Measurements from ENCODE around the gene B3GNT5.
"Not testable (repeated sequence)": the region's sequence is repeated elsewhere in the genome, so short reads cannot be mapped to it uniquely, and the experiment has no call there.

The B3GNT5 gene

DNA sequence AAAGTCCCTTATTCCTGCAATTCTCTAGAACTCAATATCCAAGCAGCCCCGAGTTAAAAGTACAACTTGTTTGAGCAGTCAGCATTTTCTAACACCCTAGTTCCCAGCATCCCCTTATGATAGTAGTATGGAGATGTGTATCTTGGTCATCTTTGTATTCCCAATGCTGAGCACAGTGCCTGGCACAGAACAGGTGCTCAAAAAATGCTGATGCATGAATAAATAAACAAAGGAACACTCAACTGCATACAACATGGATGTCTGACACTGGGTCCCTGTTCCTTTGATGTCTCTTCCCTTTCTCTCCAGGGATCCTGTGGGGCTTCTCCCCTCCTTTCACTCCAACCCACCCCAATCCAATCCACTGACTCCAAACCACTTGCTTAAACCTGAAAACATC is 23.9 kb upstream of the B3GNT5 start:
- no peak overlapping the region for H3K4me3 ChIP-seq (ENCODE audit: low read depth, low read length)

DNA sequence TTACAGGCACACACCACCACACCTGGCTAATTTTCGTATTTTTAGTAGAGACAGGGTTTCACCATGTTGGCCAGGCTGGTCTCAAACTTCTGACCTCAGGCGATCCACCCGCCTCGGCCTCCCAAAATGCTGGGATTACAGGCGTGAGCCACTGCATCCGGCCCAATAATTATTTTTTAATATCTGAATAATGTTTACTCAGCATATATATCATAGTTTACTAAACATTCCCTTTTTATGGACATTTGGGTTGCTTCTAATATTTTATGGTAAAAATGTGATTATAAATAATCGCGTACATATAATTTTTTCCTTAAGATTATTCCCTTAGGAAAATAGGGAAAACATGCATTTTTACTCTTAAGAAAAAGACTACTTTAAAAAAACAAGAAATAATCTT is 22.8 kb upstream of the B3GNT5 start:
- H3K4me3 ChIP-seq (ENCODE audit: low read depth, low read length): not testable (repeated sequence)

DNA sequence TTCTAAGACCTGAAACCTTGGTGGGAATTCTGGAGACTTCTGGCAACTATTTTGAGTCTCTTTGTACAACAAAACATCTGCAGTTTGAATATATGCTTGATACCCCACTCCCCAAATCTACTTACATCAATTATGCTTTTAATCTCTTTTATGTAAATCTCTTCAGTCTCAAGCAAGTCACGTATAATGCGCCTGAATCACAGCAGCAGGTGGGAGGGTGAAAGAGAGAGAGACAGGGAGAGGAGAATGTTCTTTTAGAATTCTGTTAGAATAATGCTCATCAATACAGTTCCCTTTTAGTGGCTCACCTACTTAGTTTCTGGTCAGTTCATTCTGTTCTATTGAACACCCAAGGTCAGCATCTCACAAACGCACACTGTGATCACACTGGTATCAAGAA is 22.2 kb upstream of the B3GNT5 start:
- H3K4me3 ChIP-seq (ENCODE audit: low read depth, low read length): no peak overlapping the region

DNA sequence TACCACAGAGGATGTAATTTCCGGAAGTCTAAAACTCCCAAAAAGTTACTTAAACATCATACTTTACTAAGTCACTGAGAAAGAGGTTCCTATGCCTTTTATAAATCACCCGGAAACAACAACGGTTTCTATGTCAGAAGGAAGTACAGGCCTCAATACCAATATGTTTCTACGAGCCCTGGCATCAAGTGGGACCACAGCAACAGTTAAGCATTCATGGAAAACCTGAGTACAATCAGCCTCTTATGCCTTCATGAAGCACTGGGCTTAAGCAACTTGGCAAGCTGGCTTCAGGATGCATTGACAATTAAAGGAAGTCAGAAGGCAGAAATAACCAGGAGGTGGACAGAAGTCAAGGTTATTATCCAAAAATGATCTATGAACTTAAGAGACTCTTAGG is 19.1 kb upstream of the B3GNT5 start:
- H3K4me3 ChIP-seq (ENCODE audit: low read depth, low read length): no peak overlapping the region

DNA sequence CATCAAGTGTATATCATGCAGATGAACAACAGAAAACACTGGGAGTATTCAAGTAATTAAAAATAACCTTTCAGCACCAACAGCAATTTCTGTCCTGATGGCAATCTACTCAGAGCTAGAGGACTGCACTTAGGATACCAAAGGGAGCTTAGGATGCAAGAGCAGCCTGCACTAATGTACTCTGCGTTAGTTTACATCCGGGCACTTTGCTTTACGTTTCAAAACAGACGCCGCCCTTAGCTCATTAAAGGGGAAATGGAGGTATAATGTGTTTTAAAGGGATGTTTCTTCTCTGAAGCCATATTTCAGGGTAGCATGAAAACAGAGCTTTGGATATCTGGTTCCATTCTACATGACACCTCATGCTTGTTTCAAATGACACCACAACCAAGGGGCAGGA is 14.0 kb upstream of the B3GNT5 start:
- no peak overlapping the region for H3K4me3 ChIP-seq (ENCODE audit: low read depth, low read length)

DNA sequence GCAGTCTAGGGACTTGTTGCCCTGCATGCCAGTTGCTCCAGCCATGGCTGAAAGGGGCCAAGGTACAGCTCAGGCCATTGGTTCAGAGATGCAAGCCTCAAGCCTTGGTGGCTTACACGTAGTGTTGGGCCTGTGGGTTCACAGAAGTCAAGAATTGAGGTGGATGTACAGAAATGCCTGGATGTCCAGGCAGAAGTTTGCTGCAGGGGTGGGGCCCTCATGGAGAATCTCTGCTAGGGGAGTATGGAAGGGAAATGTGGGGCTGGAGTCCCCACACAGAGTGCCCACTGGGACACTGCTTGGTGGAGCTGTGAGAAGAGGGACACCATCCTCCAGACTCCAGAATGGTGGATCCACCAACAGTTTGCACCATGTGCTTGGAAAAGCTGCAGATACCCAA is 10.6 kb upstream of the B3GNT5 start:
- H3K4me3 ChIP-seq (ENCODE audit: low read depth, low read length): no peak overlapping the region

DNA sequence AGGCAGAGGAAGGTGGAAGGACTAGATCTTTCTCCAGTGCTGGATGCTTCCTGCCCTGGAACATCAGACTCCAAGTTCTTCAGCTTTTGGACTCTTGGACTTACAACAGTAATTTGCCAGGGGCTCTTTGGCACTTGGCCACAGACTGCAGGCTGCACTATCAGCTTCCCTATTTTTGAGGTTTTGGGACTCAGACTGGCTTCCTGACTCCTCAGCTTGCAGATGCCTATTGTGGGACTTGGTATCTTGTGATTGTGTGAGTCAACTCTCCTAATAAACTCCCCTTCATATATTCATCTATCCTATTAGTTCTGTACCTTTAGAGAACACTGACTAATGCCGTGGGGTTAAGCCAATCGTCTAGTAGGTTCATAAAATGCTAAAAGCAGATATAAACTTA is 8.8 kb upstream of the B3GNT5 start:
- no peak overlapping the region for H3K4me3 ChIP-seq (ENCODE audit: low read depth, low read length)

DNA sequence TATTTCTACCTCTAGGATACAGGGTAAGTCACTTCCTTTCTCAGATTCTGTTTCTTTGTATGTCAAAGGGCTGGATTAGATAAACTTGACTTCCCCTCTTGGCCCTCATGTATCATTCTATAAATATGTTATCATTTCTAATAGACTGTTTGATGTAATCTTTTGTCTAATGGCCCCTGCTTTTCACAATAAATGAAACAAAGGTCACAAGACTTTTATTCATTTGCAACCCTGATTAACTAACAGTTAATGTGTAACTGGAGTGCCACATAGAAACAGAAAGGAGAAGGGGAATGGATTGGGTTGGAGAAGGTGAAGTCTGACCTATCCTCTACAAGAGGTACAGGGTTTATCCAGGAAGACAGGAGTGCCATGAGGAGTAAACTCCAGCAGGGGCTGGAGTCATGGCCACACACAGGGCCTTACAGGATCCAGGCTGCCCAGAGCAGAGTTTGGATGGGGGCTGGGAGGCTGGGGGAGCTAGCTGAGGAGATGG is 8.0 kb upstream of the B3GNT5 start:
- no peak overlapping the region for H3K4me3 ChIP-seq (ENCODE audit: low read depth, low read length)

DNA sequence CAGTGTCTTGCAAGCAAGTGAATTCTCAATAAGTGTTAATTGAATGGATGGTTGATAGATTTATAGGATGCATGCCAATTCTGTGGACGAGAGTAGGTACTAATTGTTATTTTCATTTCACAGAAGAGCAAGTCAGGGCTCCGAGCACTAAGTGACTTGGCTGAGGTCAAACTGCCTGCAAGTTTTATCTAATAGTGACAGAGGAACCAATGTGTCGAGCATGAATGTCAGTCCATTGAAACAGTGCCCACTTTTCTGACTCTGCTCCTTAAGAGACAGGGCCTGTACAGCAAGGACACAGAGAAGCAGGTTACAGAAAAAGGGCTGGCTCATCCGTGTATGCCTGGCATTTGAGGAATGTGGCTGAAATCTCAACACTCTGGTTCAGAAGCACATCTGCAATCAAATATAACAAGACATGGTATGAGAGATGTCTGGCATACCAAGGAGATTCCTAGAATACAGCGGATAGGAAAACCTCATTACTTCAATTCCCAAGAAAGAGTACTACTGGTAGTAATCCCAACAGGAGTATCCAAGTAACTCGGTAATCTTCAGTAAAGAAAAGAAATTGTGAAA is 6.0 kb upstream of the B3GNT5 start:
- no peak overlapping the region for H3K4me3 ChIP-seq (ENCODE audit: low read depth, low read length)

DNA sequence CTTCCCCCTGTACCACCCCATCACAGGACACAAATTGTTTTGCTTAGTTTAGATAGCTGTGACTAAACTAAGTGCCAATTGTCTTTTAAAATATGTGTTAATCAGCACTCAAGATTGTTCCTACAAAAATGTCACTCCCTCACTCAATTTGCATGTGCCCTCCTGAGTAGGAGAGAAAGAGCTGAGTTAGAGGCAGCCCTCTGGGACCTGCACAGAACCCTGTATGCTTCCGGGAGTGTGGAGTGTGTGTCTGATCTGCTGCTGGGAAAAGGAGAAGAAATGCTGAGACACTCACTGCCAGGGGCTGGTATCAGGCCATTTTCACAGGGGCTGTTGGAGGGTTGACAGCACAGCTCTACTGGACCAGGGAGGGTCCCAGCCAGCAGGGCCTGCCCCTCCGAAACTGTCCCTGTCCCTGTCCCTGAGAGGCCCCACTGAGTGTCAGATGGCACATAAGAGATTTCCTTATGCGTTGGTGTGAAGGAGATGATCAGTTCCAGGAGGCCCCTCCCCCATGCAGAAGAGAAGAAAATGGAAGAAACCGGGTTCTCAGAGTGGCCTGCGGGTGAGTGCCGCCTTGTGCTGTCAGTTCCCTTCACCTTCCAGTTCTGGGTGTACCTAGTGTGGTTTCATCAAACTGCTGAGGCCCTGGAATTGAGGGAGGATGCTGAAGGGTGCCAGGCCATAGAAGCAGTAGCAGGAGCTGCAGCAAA is 3.9 kb upstream of the B3GNT5 start:
- no peak overlapping the region for H3K4me3 ChIP-seq (ENCODE audit: low read depth, low read length)

DNA sequence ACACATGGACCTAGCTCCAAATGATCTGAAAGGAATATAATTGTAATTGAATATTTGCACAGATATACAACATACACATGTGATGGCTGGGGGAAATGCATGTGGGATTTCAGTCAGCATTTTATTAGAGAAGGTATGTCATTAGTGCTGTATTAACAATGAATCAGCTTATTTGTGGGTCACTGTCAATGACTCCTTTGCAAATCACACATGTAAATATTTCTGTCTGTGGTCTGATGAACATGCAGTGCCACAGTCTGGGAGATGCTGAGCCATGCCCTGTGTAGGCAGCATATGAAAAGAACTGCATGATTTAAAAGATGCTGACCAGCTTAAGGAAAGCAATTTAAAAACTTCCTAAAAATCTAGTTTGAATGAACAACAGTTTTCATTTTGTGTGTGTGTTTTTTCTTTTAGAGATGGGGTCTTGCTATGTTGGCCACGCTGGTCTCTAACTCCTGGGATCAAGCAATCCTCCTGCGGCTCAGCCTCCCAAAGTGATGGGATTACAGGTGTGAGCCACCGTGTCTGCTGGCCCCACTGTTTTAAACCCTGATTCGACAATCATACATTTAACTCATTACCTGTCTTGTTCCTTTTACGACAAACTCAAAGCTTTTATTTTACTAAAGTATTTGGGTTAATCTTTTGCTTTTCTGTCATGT is 803 bp upstream of the B3GNT5 start:
- no peak overlapping the region for H3K4me3 ChIP-seq (ENCODE audit: low read depth, low read length)

DNA sequence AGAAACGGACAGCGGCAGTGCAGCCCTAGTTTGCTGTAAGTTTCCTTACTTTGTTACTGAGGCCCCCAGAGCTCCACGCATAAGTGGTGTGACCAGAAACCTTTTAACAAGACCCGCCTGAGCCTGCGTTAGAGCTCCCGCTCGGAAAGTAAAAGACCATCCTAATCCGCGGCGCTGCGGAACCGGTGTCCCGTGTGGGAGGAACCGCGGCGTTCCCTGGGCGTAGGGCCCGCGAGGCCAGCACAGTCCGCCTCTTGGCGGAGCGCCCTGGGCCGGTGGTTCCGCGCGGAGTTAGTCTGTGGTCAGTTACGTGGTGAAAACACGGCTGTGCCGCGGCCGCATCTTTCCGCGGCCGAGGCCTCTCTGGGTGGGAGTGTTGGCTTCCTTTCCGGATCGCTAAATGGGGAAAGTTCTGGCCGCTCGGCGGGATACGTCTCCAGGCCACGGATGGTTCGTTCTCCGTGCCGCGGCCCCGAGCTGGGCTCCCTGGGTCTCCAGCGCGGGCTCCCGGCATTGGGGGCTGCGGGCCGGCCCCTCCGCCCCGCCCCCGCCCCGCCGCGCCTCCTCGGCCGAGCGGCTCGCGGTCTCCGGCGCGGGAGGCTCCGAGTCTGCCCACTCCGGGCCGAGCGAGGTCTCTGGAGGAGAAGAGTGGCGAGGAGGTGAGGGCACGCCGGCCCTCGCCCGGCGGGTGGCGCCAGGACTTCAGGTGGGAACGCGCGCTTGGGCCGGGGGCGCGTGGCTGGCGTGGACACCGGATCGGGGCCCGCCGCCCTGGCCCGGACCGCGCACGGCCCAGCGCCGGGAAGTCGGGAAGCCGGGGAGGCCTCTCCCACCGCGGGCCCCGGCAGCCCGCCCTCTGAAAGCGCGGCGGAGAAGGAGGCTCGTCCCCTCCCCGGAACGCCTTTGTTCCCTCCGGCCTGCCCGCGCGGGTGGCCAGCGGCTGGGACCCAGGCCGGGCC is 754 bp downstream of the B3GNT5 start:
- peak overlapping the region; percentile 60 for H3K4me3 ChIP-seq (ENCODE audit: low read depth, low read length)

DNA sequence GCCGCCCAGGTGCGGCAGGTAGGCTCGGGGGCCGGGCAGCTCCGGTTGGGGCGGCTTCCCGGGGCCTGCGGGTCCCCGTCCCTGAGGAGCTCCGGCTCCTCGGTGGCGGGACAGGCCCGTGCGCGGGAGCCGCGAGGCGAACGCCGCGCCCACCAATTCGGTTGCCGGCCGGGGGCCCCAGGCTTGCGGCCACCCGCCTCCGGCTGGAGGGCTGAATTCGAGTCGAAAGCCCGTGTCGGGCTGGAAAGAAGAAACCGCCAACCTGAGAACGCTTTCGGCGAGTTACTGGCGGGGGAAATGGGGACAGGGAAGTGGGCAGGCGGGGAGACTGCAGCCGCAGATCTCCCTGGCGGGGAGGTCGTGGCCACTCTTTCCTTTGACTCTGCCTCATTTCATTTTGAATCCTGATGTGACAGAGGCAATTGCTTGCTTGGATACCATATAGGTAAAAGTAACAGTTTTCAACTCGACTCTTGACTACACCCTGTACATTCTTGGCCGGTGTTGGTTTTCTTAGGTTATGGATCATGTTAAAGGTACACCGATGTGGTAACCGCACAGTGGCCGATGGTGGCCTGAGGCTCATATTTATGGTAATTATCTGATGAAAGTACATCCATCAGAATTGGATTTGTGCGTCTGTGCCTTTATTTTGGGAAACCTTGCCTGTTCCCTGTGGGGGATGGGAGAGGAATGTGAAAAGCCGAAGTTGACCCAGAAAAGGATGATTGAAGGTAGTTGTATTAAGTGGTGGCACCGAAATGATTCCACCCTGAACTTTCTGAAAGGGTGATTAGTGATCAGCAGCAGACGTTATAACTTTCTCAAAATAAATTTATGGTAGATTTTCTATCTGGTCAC is 1.7 kb downstream of the B3GNT5 start:
- peak overlapping the region; percentile 60 for H3K4me3 ChIP-seq (ENCODE audit: low read depth, low read length)

DNA sequence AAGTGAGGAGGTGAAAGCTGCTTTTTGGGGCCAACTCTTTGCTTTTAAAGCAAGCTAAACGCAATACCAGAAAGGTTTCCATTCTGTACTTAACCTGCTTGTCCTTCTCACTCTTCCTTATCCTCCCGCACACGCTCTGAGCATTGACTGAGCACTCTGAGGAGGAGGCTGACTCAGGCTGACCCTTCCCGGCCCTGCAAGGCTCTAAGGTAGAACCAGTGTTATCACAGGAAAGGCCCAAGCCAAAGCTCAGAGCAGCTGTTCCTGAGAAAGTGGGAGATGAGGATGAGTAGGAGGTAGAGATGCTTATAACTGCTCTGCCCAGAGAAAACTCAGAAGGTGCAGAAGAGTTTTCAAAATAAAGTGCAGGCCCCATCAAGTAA is 2.3 kb downstream of the B3GNT5 start:
- no peak overlapping the region for H3K4me3 ChIP-seq (ENCODE audit: low read depth, low read length)

DNA sequence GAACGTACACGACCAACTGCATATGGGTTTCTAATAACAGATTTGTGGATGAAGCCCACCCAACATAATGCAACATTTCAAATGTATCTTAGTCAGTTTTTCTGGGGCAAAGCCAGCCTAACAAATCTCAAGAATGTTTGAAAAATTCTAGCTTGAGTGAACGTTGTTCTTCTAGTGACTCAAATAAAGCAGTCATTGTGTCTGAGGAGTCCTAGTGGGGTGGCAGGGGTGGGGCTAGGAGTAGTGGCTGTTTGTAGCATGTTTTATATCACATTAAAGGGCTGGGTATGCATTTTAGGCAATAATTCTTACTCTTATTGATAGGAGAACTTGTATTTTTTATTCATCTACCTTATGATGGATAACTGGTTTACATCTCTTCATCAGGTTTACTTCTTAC is 6.0 kb downstream of the B3GNT5 start:
- H3K4me3 ChIP-seq (ENCODE audit: low read depth, low read length): no peak overlapping the region

DNA sequence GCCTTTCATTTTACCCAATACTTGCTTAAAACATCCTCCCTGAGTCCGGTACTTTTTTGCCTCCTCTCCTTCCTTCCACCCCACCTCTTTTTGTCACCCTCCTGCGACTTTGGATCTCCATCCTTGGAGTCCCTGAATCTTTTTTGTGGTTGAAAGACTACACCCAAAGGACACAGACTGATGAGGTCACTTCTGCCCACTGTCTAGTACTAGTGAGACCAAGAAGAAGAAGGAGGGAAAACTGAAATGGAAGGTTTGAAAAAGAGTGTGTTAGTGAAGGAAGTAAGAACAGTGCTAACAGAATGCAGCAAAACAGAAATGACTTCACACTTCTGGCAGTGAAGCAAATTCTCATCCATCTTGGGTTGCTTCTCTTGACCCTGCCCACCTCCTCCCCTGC is 6.6 kb downstream of the B3GNT5 start:
- H3K4me3 ChIP-seq (ENCODE audit: low read depth, low read length): no peak overlapping the region

DNA sequence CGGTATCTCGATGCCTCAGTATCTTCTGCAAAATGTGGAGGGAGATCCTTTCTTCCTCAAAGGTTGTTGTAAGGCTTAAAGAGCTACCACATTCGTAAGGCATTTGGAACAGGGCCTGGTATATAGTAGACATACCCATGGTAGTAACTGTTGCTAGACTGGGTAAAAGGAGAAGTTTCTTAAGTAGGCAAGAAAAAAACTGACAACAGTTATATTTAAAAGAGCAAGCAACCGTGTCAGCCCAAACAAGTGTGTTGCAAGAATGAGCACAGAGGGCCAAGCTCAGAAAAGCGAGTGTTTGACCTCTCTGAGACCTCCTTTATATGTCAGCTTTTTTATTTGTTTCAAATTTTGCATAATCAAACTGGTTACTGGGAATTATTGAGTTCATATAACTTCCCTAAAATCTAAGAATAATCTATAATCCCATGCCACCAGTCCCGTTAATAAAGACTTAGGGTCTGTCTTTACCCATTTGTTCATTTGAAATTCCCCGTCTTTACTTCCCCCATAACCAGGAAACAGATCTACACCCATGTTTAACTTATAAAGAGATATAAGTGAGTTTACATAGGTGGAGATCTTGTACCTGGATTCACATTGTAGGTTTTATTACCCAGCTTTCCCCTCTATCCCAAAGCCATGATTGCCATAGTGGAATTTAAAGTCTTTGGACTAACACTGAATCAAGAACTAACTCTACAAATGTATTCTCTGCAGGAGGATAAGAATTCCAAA is 7.3 kb downstream of the B3GNT5 start:
- H3K4me3 ChIP-seq (ENCODE audit: low read depth, low read length): no peak overlapping the region

DNA sequence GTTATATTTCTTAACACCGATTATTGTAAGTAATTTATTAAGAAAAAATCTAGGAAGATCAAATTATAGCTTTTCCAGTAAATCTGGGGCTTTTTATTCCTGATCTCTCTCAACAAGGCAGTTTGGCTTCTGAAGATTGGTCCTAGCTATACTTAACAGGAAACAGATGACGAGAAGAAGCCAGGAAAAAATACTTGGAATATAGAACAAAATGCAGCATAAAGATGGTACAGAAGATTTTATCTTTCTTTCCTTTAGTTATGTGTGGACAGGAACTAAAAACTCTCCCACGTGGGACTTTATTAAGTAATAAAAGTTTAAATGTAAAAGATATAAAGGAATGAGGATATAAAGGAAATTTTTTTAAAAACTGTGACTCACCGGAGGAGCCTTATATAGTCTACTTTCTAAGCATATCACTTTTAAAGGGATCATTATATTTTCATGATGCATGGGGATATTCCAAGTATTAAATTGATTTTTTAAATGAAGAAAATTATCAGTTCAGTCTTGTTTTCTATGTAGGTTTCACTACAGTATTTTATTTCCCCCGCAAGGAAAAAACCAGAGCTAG is 8.2 kb downstream of the B3GNT5 start:
- H3K4me3 ChIP-seq (ENCODE audit: low read depth, low read length): no peak overlapping the region

DNA sequence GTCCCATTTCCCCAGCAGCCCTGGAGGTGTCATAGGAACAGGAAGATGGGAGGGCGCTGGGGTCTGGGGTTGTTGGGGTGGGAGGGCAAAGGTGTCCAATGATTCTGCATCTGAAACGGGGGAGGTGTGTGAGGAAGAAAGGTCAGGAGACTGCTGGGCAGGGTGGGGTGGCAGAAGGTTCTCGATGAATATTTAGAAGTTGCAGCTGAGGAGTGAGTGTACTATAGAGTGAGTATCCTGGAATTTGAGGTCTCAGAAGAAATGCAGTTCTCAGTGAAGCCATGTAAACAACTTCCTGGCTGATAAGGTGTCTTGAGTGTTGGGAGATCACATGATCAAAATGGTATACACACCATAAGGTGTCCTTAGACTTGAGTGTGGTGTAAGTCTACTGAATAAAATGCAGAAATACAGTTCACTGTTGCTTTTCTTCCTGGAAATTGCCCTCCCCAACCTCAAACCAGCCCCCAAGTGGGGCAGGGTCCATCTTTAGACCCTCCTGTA is 9.9 kb downstream of the B3GNT5 start:
- H3K4me3 ChIP-seq (ENCODE audit: low read depth, low read length): no peak overlapping the region
